Activated CD8-positive, alpha-beta memory T cell treated with anti-CD3 and anti-CD28 coated beads for 24 hours (primary cell): ENCODE results near the gene SDK1.

Experiments
- DNase-seq: peaks from one replicate; pipeline ENCODE4 v3.0.0-alpha.2; 2020

The SDK1 gene

DNA sequence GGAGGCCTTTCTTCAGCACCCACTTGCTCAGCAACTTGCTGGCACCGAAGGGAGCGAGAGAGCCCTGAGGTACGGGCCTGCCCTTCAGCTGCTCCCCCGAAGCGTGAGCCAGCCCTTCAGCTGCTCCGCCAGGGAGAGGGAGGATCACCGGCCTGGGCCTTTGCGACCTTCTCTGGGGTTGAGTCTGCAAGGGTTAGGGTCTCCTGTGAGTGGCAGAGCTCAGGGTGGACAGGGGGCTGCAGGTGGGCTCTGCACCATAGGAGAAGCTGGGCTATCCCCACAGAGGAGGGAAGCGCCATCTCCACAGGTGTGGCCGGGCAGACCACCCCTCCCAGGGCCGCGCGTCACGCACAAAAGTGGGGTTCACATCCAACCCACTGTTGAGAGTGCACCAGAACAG, 890.5 kb downstream of the SDK1 start:
- DNase-seq = no peak

DNA sequence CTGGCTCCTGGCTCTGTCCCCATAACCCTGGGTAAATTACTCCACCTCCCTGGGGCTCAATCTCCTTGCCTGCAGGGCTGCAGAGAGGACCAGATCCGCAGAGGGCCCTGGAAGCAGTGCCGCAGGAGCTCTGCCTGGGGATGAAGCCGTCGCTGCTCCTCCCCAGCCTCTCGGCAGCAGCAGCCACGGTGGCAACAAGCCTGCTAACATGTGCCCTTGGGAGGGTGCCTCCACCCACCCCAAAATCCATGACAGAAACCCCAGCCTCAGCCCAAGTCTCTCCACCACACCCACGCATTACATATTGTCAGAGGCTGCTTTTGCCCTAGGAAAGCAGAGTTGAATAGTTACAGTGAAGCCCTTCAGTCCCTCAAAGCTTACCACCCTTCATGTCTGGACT, 894.6 kb downstream of the SDK1 start:
- no peak for DNase-seq

DNA sequence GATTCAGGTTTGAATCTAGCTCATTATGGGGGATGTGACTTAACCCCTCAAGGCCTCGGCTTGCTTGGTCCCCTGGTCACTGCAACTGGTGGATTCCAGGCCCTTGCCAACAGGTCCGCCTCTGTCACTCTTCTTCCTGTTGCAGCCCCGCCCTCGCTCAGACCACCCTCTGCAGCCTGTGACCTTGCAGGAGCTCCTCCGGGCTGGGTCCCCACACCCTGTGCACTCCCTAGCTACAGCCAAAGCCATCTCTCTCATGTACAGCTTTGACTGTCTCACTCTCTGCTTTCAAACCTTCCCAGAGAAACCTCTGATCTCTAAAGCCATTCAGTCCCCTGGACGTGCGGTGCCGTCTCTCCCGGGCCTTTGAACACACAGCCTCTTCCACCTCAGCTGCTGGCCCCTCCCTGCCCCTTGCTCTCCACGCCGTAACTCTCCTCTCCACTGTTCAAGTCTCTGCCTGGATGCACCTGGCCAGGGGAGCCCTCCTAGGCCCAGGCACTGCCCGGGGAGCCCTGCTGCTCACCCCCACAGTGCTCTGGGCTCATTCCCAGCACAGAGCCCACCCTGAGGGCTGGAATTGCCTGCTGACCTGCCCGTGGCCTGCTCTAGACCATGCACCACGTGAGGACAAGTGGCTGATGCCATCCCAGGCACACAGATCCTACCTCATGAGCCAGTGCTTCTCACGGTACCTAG, 895.2 kb downstream of the SDK1 start:
- no peak for DNase-seq

DNA sequence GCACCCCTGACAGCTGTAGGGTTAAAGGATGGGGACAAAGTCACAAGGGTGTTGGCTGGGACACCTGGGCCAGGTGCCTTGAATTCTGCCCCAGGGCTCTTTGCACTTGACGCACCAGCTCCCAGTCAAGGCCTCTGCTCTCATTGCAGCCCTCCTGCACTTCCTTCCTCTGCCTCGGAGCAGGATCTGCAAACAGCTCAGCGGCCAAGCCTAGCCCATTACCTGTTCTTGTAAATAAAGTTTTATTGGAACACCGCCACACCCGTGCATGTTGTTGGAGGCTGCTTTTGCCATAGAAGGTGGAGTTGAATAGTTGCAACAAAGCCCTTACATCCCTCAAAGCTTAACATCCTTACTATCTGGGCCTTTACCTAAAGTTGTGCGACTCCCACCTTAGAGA, 897.2 kb downstream of the SDK1 start:
- no peak for DNase-seq

DNA sequence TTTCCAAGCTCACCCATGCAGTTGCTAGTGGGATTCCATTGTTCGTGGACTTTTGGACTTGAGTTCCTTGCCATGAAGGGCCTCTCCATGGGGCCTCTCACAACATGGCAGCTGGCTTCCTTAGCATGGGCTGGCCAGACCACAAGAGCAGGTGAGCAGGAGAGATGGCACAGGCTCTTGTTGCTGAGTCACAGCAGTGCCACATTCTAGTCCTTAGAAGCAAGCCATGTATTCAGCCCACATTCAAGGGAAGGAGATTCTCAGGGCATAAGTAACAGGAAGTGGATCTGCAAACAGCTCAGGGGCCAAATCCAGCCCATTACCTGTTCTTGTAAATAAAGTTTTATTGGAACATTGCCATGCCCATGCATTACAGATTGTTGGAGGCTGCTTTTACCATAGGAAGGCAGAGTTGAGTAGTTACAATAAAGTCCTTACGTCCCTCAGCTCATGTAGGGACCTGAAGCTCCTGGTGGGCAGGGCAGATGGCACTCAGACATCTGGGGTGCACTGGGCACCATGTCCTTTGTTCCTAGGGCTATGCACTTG, 899.6 kb downstream of the SDK1 start:
- DNase-seq = no peak

DNA sequence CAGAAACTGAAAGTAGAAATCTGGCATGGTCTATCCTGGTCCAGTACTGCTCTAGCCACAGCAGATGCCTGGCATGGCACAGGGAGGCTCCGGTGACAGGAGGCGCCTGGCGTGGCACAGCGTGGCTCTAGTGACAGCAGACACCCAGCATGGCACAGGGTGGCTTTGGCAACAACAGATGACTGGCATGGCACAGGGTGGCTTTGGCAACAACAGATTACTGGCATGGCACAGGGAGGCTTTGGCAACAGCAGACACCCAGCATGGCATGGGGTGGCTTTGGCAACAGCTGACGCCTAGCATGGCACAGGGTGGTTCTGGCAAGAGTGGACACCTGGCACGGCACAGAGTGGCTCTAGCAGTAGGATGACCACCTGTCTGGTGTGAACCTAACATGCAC, 900.5 kb downstream of the SDK1 start:
- no peak for DNase-seq

DNA sequence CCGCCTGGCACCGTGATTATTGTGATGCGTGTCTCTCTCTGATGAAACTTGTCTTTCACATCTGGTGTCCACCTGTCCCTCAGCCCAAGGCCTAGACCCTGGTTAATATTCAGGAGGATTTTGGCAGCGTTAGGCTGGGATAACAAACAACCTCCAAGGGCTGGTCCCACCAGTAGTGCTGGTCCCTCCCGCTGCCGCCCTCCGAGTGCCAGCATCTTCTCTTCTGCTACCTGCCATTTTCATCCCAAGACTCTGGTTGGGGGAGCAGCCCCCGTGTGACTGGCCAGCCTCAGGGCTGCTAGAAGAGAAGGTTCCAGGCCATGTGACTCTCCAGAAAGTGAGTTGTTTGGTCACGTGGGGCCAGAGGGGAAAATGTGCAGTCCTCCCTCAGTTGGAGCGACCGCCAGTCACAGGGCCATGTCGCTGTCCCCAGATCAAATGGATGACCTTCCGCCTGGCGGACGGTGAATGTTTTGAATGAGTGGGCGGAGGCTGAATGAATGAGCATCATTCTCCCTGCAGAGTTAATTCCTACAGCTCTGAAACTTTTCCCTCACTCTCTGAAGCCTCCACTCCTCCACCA, 901.2 kb downstream of the SDK1 start:
- no peak for DNase-seq

DNA sequence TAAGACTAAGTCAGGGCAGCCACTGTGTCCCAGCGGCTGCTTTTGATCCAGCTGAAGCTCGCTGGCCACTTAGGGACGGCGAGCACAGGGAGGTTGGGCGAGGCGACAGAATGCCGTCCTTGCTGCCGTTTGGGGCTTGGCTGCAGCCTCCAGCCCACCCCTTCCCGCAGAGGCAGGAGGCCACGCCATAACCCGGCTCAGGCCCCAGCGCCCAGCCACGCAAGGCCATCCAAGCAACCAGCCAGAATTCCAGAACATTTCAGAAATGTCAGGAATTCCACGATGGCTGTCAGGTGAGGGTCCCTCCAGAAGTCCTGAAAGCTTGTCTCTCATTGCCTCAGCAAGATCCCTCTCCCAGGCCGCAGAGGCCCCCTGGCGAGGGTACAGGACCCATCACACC, 901.9 kb downstream of the SDK1 start:
- DNase-seq = no peak

DNA sequence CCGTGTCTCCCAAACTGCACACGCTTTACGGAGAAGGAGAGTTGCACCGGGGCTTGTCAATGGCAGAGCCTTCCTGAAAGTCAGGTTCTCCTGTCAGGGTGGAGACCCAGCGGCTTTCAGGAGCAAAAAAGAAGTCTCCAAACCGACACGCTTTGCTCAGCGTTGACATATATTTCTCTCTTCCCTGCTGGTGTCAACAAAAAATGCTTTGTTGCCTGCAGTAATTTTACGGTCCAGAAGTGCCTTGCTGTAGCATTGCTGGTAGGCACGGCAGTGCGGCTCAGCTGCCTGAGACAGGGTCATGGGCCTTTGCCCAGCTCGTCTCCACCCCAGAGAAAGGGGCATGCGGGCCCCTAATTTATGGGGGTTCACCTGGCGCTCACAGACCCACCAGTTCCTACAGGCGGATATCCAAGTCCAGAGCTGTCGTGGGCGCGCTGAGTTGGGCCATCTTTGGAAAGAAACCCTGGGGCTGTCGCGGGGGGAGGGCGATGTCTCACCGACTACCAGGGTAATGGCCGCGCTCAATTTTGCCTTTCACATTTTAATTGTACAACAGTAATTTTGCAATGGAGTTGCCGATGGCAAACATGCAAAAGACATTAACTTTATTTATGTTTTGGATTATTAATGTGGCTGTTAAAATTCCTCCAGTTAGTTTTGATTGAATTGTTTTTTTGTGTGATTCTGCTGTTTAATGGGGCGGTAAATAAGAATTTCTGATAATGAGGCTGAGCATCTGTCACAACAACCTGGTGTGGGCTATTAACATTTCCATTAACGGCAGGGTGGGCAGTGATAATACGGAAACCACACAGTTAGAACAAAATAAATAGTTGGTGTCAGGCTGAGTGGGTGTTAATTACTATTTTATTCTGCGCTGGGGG, 902.8 kb downstream of the SDK1 start:
- no peak for DNase-seq

DNA sequence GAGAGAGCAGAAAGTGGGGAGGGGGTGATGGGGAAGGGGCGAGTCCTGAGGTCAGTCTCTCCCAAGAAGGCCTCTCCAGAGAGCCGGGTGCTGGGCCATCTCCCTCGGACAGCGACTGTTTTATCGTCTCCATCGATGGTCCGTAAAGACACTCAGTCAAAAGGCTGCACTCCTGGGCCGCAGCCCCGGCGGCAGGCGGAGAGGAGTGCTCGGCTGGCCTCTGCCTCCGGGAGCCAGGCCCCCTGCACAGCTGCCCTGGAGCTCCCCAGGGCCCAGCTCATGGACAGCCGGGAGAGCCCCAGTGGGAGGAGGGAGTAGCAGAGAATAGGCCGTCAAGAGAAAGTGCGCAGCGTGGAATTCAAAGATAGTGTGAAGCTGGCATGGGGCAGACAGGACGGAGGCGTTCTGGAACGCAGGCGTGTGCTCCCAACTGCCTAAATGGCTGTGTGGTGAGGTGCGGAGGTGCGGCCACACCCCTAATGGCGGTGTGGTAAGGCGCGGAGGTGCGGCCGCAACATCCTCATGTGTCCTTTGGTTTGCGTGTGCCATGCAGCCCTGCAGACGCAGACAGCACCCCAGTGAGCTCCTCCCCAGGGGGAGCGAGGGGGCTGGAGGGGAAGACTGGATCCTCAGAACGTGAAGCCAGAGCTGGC, 903.6 kb downstream of the SDK1 start:
- no peak for DNase-seq

DNA sequence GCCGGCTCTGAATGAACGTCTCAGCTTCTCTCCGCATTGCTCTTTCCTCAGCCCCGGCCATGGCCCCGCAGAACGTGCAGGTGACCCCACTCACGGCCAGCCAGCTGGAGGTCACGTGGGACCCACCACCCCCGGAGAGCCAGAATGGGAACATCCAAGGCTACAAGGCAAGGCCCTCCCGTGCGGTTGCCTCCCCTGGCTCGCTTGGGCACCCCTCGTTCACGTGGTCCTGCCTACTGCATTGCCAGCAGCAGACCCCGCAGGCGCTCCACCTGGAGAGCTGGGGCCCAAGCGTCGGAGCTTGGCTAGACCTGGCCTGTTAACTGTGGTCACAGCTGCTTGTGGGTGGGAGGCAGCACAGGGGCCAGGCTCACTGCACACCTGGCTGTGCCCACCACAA, 904.8 kb downstream of the SDK1 start:
- DNase-seq = no peak

DNA sequence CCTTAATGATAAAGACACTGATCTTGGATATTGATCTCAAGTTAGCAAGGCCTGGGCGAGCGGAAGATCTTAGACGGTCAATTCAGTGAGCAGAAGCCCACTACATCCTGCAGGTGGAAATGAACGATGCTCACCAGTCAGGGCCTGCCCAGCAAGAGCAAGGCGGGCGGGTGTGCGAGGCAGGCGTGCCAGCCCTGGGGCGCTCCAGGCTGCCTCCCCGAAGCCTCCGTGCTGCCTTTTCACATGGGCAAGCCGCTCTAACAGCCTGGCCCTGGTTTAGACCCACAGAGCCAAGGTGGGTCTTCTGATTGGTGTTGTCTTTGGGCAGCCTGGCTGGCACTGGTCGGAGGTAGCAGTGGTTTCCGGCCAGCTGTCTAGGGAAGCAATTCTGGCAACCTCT, 906.0 kb downstream of the SDK1 start:
- no peak for DNase-seq

DNA sequence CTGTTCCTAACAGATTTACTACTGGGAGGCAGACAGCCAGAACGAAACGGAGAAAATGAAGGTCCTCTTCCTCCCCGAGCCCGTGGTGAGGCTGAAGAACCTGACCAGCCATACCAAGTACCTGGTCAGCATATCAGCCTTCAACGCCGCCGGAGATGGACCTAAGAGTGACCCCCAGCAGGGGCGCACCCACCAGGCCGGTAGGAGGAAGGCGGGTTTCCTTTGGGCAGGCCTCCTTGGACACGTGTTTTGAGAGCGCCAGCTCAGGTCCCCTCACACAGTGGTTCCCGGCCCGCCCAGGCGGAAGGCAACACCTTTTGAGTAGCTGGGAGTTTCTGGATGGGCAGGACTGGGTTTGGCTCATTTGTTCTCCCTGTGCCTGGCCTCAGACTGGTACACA, 907.0 kb downstream of the SDK1 start:
- no peak for DNase-seq

DNA sequence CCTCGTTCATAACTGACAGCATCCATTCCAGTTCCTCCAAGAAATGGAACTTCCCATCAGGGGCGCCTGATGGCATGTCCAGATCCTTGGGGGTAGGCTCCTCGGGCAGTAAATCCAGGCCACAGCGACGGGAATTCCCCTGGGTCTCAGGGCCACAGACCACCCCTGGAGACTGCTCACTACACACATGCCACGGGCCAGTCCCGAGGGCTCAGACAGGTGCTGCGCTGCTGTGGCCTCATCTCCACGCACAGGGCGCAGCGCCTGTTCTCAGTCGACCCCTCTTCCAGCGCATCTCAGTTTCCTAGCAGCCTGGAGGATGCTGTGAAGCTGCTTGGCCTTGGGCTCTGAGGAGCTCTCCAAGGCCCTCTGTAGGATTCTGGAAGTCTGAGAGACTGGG, 907.5 kb downstream of the SDK1 start:
- no peak for DNase-seq

DNA sequence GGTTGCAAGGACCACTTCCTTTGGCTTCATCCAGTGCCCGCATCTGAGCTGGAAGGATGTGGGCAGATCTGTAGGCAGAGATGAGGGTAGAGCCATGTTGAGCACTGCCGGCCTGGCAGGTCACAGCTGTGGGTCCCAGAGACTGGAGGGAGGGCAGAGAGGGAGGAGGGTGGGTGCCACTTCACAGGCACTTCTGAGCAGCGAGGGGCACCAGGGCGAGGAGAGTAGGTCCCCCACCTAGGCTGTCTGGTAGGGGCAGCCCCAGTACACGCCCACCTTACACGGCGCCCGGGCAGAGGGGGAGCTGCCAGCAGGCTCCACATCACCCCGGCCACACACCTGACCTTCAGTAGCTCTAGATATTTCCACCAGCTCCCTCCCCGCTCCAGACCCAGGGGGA, 908.1 kb downstream of the SDK1 start:
- DNase-seq = no peak

DNA sequence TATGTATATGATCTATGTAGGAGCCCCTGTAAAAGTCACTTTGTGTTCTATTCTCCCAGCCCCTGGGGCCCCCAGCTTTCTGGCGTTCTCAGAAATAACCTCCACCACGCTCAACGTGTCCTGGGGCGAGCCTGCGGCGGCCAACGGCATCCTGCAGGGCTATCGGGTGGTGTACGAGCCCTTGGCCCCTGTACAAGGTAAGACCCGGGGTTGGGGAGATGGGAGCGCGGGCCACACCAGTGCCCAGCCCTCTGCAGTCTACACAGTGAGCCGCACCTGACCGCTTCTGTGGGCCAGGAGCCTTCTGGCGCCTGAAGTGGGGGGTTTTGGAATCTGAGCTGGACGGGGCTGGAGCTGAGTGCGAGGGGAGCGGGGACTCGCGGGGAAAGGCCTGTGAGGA, 908.9 kb downstream of the SDK1 start:
- DNase-seq = no peak

DNA sequence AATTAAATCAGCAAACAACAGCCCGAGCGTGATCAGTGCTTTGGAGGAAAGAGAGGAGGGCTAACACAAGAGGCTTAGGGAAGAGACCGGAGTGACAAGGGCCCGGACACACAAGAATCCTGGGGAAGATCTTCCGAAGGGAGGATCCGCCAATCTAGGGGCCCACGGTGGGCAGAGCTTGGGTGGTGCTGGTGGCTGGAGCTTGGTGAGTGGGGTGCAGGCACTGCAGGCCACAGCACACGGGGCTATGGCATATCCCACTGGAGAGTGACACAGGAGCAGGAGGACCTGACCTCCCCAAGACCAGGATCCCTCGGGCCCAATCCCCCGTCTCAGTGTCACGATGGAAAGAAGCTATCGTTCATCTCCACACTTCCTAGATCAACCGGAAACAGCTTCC, 909.8 kb downstream of the SDK1 start:
- no peak for DNase-seq

DNA sequence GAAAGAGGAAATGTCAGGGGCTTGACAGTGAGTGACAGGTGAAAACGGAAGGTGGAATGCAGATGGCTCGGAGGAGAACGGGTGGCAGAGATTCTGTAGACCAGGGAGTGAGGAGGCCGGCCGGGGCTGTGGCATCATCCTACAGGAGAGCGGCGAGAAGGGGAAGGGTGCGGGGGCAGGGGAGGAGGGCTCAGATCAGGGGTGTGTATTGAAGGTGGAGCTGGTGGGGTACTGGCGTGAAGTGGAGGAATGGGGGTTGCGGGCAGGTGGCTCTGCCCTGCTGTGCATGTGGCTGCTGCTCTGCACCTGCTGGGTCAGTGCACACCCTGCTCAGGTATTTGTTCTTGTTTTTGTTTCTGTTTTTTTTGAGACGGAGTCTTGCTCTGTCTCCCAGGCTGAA, 910.2 kb downstream of the SDK1 start:
- no peak for DNase-seq

DNA sequence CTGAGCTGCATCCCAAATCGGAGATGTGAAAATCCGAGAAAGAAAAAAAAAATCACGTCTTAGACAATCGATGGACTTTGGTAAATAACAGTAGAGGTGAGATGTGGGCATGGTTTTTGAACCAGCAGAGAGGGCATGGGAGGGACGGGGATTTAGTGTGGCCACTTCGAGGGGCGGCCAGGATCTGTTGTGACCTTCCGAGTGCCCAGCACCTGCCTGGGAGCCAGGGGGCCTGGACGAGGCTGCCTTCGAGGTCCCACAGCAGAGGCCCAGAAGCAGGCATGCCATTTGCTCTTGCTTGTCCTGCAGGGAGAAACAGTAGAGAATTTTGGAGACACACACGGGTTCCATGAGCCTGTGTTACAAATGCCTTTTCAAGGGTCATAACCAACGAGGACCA, 911.3 kb downstream of the SDK1 start:
- no peak for DNase-seq

DNA sequence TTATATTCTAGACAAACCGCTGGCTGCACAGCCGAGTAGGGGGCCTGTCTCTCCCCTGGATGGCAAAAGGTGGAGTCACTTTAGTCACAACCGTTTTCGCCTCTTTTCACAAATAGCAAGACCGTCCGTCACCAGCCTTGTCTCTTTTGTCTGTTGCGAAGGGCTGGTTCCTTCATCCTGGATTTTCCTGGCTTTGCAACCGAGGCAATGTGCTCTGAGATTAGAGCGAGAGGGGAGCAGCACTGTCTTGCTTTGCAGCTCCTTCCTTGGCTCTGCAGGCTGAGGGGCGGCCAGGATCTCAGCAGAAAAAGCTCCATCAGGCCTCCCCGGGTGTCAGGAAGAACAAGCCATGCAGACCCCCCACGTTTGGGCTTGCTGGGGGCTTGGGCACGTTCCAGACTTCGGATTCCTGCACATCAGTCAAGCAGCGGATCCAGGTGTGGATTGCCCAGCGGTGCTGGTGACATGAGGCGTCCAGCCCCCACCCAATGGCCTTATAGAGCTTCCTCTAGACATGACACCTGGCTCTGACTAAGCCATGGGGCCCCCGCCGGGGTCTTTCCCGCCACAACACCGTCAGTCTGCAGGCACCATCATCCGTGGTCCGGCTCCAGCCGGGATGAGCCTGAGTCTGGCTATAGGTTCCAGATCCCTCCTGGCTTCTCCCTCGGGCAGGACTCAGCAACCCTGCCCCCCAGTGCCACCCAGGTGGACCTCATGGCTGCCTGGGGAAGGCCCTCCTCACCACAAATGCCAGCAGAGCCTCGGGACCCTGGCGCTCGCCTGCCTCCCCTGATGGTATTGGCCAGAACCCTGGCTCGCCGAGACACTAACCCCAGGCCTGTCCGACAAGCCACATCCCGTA, 913.5 kb downstream of the SDK1 start:
- no peak for DNase-seq

DNA sequence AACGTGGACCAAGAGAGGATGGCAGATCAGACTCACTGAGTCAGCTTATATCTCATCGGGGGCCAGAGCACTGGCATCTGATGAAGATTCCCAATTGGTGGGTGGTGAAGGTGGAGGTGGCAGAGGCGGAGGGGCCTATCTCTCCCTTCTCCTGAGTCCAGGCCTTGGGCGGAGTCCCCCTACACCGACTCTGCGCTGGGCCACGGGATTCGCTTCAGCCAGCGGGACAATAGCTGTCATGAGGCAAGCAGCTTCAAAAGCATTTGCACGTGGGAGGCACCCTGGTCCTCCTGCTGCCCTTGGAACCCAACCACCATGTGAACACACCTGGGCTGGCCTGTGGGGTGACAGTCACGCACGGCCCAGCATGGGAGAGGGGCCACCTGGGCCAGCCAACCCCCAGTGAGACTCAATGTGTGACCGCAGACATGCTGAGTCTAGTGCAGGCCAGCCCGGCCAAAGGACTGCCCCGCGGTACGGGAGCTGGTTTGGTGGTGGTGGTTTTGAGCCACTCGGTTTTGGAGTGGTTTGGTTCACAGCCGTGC, 914.2 kb downstream of the SDK1 start:
- DNase-seq = no peak

DNA sequence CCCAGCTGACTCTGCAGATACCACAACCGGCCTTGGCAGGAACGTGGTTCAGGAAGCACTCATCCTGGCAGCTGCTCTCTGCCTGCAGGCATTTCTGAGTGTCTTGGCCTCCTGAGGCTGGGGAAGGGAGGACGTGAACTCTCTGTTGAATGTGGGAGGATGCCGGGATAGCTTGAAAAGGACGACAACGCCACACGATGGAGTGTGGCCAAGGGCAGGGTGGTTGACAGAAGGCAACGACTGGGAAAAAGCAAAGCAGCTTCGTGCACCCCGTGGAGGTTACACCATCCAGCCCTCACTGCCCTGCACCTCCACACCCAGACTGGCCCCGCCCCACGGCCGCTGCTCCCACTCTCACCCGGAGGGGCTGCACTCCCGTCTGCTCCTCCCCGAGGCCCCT, 915.0 kb downstream of the SDK1 start:
- no peak for DNase-seq
